ENCODE measurements around the gene OR5K4.

DNA sequence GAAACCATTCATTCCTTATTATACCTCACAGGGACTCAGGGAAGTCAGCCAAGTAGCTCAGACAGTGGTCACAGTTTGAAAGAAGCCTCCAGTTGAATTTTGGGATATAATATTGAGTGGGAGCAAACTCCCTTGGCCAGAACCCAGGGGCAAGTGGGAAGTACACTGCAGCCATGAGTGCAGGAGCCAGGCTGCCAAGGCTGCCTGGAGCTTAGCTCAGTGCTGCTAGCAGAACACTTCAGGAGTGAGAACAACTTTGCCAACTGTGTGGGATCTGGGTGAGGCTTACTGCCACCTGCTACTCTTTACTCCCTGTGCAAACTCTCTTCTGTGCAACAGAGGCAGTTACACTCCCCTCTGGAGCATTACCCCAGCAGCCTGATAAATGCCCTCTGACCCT, 41.4 kb downstream of the OR5K4 start:
- TF ChIP-seq TAF1 (IDR thresholded peaks at IDR 0.05; ENCODE audit: borderline replicate concordance, low read depth, low read length) (no peak), FOS (IDR thresholded peaks at IDR 0.05; ENCODE audit: borderline replicate concordance, extremely low read depth, insufficient read length) (no peak), KDM1A (IDR thresholded peaks at IDR 0.05; ENCODE audit: borderline replicate concordance) (no peak), EZH2 (IDR thresholded peaks at IDR 0.05; ENCODE audit: borderline replicate concordance, control insufficient read depth, low read depth, low read length) (no peak), ZNF24 (IDR thresholded peaks at IDR 0.05) (no peak)
- TF ChIP-seq, protein P1, sequence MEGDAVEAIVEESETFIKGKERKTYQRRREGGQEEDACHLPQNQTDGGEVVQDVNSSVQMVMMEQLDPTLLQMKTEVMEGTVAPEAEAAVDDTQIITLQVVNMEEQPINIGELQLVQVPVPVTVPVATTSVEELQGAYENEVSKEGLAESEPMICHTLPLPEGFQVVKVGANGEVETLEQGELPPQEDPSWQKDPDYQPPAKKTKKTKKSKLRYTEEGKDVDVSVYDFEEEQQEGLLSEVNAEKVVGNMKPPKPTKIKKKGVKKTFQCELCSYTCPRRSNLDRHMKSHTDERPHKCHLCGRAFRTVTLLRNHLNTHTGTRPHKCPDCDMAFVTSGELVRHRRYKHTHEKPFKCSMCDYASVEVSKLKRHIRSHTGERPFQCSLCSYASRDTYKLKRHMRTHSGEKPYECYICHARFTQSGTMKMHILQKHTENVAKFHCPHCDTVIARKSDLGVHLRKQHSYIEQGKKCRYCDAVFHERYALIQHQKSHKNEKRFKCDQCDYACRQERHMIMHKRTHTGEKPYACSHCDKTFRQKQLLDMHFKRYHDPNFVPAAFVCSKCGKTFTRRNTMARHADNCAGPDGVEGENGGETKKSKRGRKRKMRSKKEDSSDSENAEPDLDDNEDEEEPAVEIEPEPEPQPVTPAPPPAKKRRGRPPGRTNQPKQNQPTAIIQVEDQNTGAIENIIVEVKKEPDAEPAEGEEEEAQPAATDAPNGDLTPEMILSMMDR (IDR thresholded peaks at IDR 0.05 in 2 of 3, conservative IDR thresholded peaks at IDR 0.05 in 1 of 3; ENCODE audit: control insufficient read depth in 2 of 3, extremely low read depth in 1 of 3, insufficient read depth in 1 of 3, low read depth in 3 of 3, low read length in 3 of 3): no peak
- TF ChIP-seq, protein P2, sequence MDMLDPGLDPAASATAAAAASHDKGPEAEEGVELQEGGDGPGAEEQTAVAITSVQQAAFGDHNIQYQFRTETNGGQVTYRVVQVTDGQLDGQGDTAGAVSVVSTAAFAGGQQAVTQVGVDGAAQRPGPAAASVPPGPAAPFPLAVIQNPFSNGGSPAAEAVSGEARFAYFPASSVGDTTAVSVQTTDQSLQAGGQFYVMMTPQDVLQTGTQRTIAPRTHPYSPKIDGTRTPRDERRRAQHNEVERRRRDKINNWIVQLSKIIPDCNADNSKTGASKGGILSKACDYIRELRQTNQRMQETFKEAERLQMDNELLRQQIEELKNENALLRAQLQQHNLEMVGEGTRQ (IDR thresholded peaks at IDR 0.05; ENCODE audit: borderline replicate concordance, low read depth, low read length): no peak

Data from GM12878 (cell line).